OCI-LY1 (cell line): Measurements from ENCODE around the gene SPRED2.

ENCODE experiments used
- H2AFZ ChIP-seq: fragments of 200-600 bp; sonication (generic), shearing (Covaris generic); 2 replicates; pipeline ENCODE4 v1.6.0; 2014; ENCODE audit warnings: antibody characterized with exemption, mild to moderate bottlenecking, low read length
- H3F3A ChIP-seq: fragments of 200-600 bp; sonication (generic), shearing (Covaris generic); 2 replicates; pipeline ENCODE4 v1.6.0; 2014; ENCODE audit warnings: mild to moderate bottlenecking, antibody characterized with exemption, low read length, moderate library complexity; ENCODE audit not compliant: insufficient read depth
- H3K27ac ChIP-seq: fragments of 200-600 bp; sonication (generic); 2 replicates; pipeline ENCODE4 v1.5.1; 2014; ENCODE audit warnings: low read length, mixed run types, mild to moderate bottlenecking, low read depth; ENCODE audit not compliant: poor library complexity, severe bottlenecking
- H3K27me3 ChIP-seq: fragments of 200-600 bp; sonication (generic); 2 replicates; pipeline ENCODE4 v1.6.0; 2014; ENCODE audit warnings: antibody characterized with exemption, mild to moderate bottlenecking, low read length, moderate library complexity; ENCODE audit not compliant: insufficient read depth
- H3K36me3 ChIP-seq: fragments of 200-600 bp; sonication (generic); 2 replicates; pipeline ENCODE4 v1.6.1; 2014; ENCODE audit warnings: mild to moderate bottlenecking, antibody characterized with exemption, low read length, moderate library complexity, mixed read lengths; ENCODE audit not compliant: insufficient read depth
- H3K4me1 ChIP-seq: fragments of 200-600 bp; sonication (generic); 2 replicates; pipeline ENCODE4 v1.5.1; 2014; ENCODE audit warnings: mild to moderate bottlenecking, low read length, moderate library complexity; ENCODE audit not compliant: insufficient read depth, severe bottlenecking
- H3K4me2 ChIP-seq: fragments of 200-600 bp; sonication (generic), shearing (Covaris generic); 2 replicates; pipeline ENCODE4 v1.6.1; 2014; ENCODE audit warnings: low read length
- H3K4me3 ChIP-seq: fragments of 200-600 bp; sonication (generic); 2 replicates; pipeline ENCODE4 v1.5.1; 2014; ENCODE audit warnings: low read length, low read depth, mild to moderate bottlenecking, mixed read lengths; ENCODE audit not compliant: poor library complexity, severe bottlenecking
- H3K79me2 ChIP-seq: fragments of 200-600 bp; shearing (Covaris generic); 2 replicates; pipeline ENCODE4 v1.6.1; 2016; ENCODE audit warnings: mixed run types, low read length, mixed read lengths; ENCODE audit not compliant: insufficient read depth
- H3K9ac ChIP-seq: fragments of 200-600 bp; sonication (generic), shearing (Covaris generic); 2 replicates; pipeline ENCODE4 v1.6.1; 2014; ENCODE audit warnings: mild to moderate bottlenecking, low read length, mixed read lengths
- H3K9me2 ChIP-seq: fragments of 200-600 bp; sonication (generic), shearing (Covaris generic); 2 replicates; pipeline ENCODE4 v1.6.1; 2014; ENCODE audit warnings: low read depth, mild to moderate bottlenecking, low read length, mixed read lengths
- H3K9me3 ChIP-seq: fragments of 200-600 bp; shearing (Covaris generic); 2 replicates; pipeline ENCODE4 v1.6.1; 2014; ENCODE audit warnings: low read length, mixed read lengths
- H4K20me1 ChIP-seq: fragments of 200-600 bp; sonication (generic), shearing (Covaris generic); 2 replicates; pipeline ENCODE4 v1.6.0; 2016; ENCODE audit warnings: mild to moderate bottlenecking, low read length; ENCODE audit not compliant: insufficient read depth
- CTCF ChIP-seq: fragments of 200-600 bp; sonication (generic), shearing (Covaris generic); IDR thresholded peaks from 2 replicates; pipeline ENCODE4 v1.5.1; 2017; ENCODE audit warnings: mild to moderate bottlenecking, antibody characterized with exemption, low read length, moderate library complexity, mixed read lengths
- EZH2 ChIP-seq: fragments of 200-600 bp; sonication (generic), shearing (Covaris generic); IDR thresholded peaks from 2 replicates; pipeline ENCODE4 v1.8.0; 2017; ENCODE audit warnings: borderline replicate concordance, mixed run types, mild to moderate bottlenecking, antibody characterized with exemption, low read length, moderate library complexity, mixed read lengths

Gene SPRED2

DNA sequence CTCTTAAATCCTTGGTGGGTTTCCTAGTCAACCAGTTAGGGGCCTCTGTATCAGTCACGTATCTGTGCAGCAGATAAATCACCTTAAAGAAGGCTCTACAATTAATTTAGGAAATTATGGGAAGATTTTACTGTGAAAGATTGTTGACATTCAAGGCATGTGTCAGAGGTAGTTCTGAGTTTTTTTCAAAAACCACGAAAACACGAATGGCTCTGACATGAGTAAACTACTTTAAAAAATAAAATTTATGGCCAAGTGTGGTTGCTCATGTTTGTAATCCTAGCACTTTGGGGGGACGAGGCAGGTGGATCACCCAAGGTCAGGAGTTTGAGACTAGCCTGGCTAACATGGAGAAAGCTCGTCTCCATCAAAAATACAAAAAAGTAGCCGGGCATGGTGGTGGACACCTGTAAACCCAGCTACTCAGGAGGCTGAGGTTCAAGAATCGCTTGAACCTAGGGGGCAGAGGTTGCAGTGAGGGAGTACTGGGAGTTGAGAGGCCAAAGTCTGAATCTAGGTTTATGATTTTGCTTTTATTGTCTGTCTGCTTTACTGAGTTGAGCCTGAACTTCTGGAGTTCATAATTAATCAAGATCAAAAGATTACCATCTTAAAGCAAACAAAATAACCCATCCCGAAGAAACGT, 77.1 kb downstream of the SPRED2 start:
- no peaks in the 10 kb centered on the region for H3K9me2 ChIP-seq
- peak overlapping the region; percentile 94 for H3K27ac ChIP-seq
- no peaks in the 10 kb centered on the region for H3K27me3 ChIP-seq
- no peak overlapping the region for H2AFZ ChIP-seq
- H3K4me3 ChIP-seq: no peak overlapping the region
- no peaks in the 10 kb centered on the region for H3K36me3 ChIP-seq
- no peaks in the 10 kb centered on the region for H4K20me1 ChIP-seq
- TF ChIP-seq CTCF (no peak), EZH2 (no peak)
- peak overlapping the region; percentile 18; the same call in 1 of the 2 replicates for H3K9ac ChIP-seq
- no peaks in the 10 kb centered on the region for H3F3A ChIP-seq
- H3K4me2 ChIP-seq: peak overlapping the region; percentile 38; the same call in 1 of the 2 replicates
- no peaks in the 10 kb centered on the region for H3K9me3 ChIP-seq
- peaks cover 56% of the 10 kb centered on the region for H3K79me2 ChIP-seq
- H3K4me1 ChIP-seq: peaks cover 100% of the 10 kb centered on the region

DNA sequence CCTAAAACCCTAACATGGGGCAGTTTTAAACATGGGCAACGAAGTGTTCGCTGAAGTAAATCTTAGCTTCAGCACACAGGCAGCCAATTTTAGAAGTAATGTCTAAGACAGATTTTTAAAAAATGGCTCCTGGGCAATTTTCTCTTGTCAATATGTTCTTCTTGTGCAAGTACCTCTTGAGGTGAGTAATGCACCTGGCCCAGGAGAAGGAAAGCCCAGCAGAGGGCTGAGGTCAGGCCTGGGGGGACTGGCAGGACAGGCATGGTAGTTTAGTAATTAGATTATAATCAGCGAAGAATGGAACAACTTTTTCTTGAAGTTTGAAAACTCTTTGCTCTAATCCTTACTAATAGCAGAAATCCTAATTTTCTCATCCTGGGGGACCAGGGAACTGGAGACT, 77.6 kb downstream of the SPRED2 start:
- H4K20me1 ChIP-seq: no peaks in the 10 kb centered on the region
- H3K9ac ChIP-seq: peak overlapping the region; percentile 18; the same call in 1 of the 2 replicates
- H3K9me2 ChIP-seq: no peaks in the 10 kb centered on the region
- no peaks in the 10 kb centered on the region for H3K36me3 ChIP-seq
- H3K9me3 ChIP-seq: no peaks in the 10 kb centered on the region
- H3K4me2 ChIP-seq: peak overlapping the region; percentile 38; the same call in 1 of the 2 replicates
- H3K79me2 ChIP-seq: peaks cover 54% of the 10 kb centered on the region
- no peak overlapping the region for H2AFZ ChIP-seq
- H3K4me3 ChIP-seq: no peak overlapping the region
- H3F3A ChIP-seq: no peaks in the 10 kb centered on the region
- peak overlapping the region; percentile 94 for H3K27ac ChIP-seq
- H3K4me1 ChIP-seq: peaks cover 100% of the 10 kb centered on the region
- TF ChIP-seq EZH2: no peak
- TF ChIP-seq CTCF: no peak
- no peaks in the 10 kb centered on the region for H3K27me3 ChIP-seq

- Histone ChIP-seq H3K4me1 (peaks cover 97% of the 10 kb centered on the region), H3K4me3 (no peak overlapping the region), H3F3A (no peaks in the 10 kb centered on the region), H3K36me3 (no peaks in the 10 kb centered on the region), H3K9me3 (no peaks in the 10 kb centered on the region), H3K27ac (peak overlapping the region; percentile 94), H3K9ac (peak overlapping the region; percentile 15; the same call in 1 of the 2 replicates), H2AFZ (no peak overlapping the region), H3K9me2 (no peaks in the 10 kb centered on the region), H3K79me2 (peaks cover 56% of the 10 kb centered on the region), H3K4me2 (peak overlapping the region; percentile 38; the same call in 1 of the 2 replicates), H4K20me1 (no peaks in the 10 kb centered on the region), H3K27me3 (no peaks in the 10 kb centered on the region)
- TF ChIP-seq EZH2 (no peak), CTCF (no peak)
Measured at GRCh38 chr2:65353927-65354326, 78.5 kb downstream of the SPRED2 start.
